ENCODE results near the gene EFHC1.

Gene EFHC1

DNA sequence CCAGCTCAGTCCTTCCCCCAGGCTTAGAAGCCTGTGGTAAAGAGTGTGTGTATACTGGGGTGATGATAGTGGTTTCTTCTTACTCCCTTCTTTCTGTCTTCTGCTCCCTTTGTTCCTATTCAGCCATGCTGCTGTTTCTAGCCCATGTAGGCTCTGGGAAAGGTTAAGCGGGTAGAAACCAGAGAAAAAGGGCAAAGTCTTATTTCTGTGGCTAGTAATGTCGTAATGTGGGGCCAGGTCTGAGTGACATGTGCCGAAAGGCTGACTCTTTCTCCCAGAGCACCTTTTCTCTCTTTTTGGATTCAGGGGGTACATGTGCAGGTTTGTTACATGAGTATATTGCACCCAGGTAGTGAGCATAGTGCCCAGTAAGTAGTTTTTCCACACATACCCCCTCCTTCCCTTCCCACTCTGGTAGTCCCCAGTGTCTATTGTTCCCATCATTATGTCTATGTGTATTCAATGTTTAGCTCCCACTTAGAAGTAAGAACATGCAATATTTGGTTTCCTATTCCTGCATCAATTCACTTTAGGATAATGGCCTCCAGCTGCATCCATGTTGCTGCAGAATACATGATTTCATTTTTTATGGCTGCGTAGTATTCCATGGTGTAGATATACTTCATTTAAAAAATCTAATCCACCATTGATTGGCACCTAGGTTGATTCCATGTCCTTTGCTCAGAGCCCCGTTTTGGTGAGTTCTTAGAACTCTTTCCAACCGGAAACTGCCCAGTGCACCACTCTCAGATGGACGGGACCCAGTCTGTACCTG lies 74.3 kb downstream of the EFHC1 start:
- Histone ChIP-seq H3K9me3 (no peaks in the 10 kb centered on the region), H3K36me3 (no peaks in the 10 kb centered on the region), H3K4me3 (ENCODE audit: low read depth in 1 of 2, low read length in 1 of 2) (no peak overlapping the region), H3K27me3 (no peaks in the 10 kb centered on the region), H3K27ac (no peak overlapping the region), H3K4me1 (ENCODE audit: control insufficient read depth in 1 of 2, insufficient read depth in 1 of 2, low read depth in 1 of 2, low read length in 1 of 2) (no peaks in the 10 kb centered on the region)
- TF ChIP-seq CTCF (IDR thresholded peaks at IDR 0.05), result no peak

DNA sequence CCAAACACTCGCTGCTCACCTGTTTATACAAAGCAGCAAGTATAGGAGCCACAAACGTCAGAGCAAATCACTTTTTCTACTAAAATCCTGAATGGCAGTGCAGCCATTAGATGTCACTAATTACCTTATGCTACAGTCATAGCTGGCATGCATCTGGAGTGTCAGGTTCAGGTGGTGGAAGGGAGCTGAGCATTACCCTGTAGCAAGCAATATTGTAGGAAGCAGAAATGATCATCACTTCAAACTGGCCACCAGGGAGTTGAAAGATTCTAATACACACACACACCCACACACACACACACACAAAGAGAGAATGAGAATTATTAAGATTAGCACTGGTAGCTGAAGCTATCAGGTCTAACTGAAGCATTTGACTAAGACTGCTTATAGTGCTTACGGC lies 75.8 kb downstream of the EFHC1 start:
- Histone ChIP-seq H3K9me3 (no peaks in the 10 kb centered on the region), H3K4me3 (ENCODE audit: low read depth in 1 of 2, low read length in 1 of 2) (no peak overlapping the region), H3K36me3 (no peaks in the 10 kb centered on the region), H3K4me1 (ENCODE audit: control insufficient read depth in 1 of 2, insufficient read depth in 1 of 2, low read depth in 1 of 2, low read length in 1 of 2) (no peaks in the 10 kb centered on the region), H3K27ac (no peak overlapping the region), H3K27me3 (no peaks in the 10 kb centered on the region)
- TF ChIP-seq CTCF (IDR thresholded peaks at IDR 0.05), result no peak

GRCh38 chr6:52496631-52497030 lies 76.5 kb downstream of the EFHC1 start:
- Histone ChIP-seq H3K27ac (no peak overlapping the region), H3K4me3 (ENCODE audit: low read depth in 1 of 2, low read length in 1 of 2) (no peak overlapping the region), H3K4me1 (ENCODE audit: control insufficient read depth in 1 of 2, insufficient read depth in 1 of 2, low read depth in 1 of 2, low read length in 1 of 2) (no peaks in the 10 kb centered on the region), H3K36me3 (no peaks in the 10 kb centered on the region), H3K27me3 (no peaks in the 10 kb centered on the region), H3K9me3 (no peaks in the 10 kb centered on the region)
- TF ChIP-seq CTCF (IDR thresholded peaks at IDR 0.05), result no peak

- H3K27ac ChIP-seq, result no peak overlapping the region
- peaks cover 10% of the 10 kb centered on the region for H3K36me3 ChIP-seq
- no peak for TF ChIP-seq CTCF (IDR thresholded peaks at IDR 0.05)
Observed at GRCh38 chr6:52497652-52498408, 77.7 kb downstream of the EFHC1 start.

GRCh38 chr6:52498538-52499017 lies 78.4 kb downstream of the EFHC1 start:
- Histone ChIP-seq H3K4me3 (ENCODE audit: low read depth in 1 of 2, low read length in 1 of 2) (no peak overlapping the region), H3K27me3 (no peaks in the 10 kb centered on the region), H3K27ac (no peak overlapping the region), H3K36me3 (peaks cover 12% of the 10 kb centered on the region), H3K9me3 (no peaks in the 10 kb centered on the region), H3K4me1 (ENCODE audit: control insufficient read depth in 1 of 2, insufficient read depth in 1 of 2, low read depth in 1 of 2, low read length in 1 of 2) (no peaks in the 10 kb centered on the region)
- no peak for TF ChIP-seq CTCF (IDR thresholded peaks at IDR 0.05)

More at GRCh38 chr6:52497652-52498408, 77.7 kb downstream of the EFHC1 start:
- no peaks in the 10 kb centered on the region for H3K27me3 ChIP-seq
- no peaks in the 10 kb centered on the region for H3K4me1 ChIP-seq (ENCODE audit: control insufficient read depth in 1 of 2, insufficient read depth in 1 of 2, low read depth in 1 of 2, low read length in 1 of 2)
- no peaks in the 10 kb centered on the region for H3K9me3 ChIP-seq
- no peak overlapping the region for H3K4me3 ChIP-seq (ENCODE audit: low read depth in 1 of 2, low read length in 1 of 2)
